SK-N-SH (cell line): ENCODE measurements around the gene RANGAP1. TPM values are rescaled to one million over a fixed set of nuclear protein-coding genes. Genes with fewer than 3 reads are reported as not detected.

ENCODE experiments used
- CTCF ChIA-PET: fragments of 300-600, 350-600 bp; formaldehyde crosslinking; extraction: SDS; loops from one replicate; lab custom pipeline; 2021; lab: Yijun Ruan, JAX
- POLR2A ChIA-PET: fragments of 350-600 bp; sonication (Branson Sonifier 250); formaldehyde crosslinking; extraction: SDS; loops from one replicate; lab custom pipeline; 2020; ENCODE audit warnings: antibody characterized with exemption, inconsistent platforms; lab: Yijun Ruan, JAX
- DNase-seq: peaks from one replicate; pipeline ENCODE4 v3.0.0; 2012
- H2AFZ ChIP-seq: fragments of 200-600 bp; sonication (generic); 2 replicates; pipeline ENCODE4 v1.8.1; 2016; ENCODE audit warnings: antibody characterized with exemption, mild to moderate bottlenecking, low read depth
- H3F3A ChIP-seq: fragments of 200-600 bp; sonication (generic); replicated peaks from 2 replicates; pipeline ENCODE3; 2016; ENCODE audit warnings: antibody characterized with exemption, mild to moderate bottlenecking; ENCODE audit not compliant: insufficient read depth
- H3K27ac ChIP-seq, 2 experiments: fragments of 200-500 bp in 1 of 2; fragments of 200-600 bp in 1 of 2; sonication (Bioruptor generic) in 1 of 2; sonication (generic), shearing (Covaris generic) in 1 of 2; 2 replicates each; pipeline versions ENCODE4 v1.5.1 to v1.6.1; 2014 to 2016; ENCODE audit warnings: low read depth in 2 of 2, inconsistent platforms in 1 of 2, low read length in 1 of 2, mild to moderate bottlenecking in 1 of 2, mixed read lengths in 1 of 2
- H3K27me3 ChIP-seq: fragments of 200-600 bp; sonication (generic), shearing (Covaris generic); 2 replicates; pipeline ENCODE4 v1.6.1; 2016; ENCODE audit warnings: mixed run types; ENCODE audit not compliant: insufficient read depth
- H3K36me3 ChIP-seq, 2 experiments: fragments of 200-500 bp in 1 of 2; fragments of 200-600 bp in 1 of 2; sonication (Bioruptor generic) in 1 of 2; sonication (generic) in 1 of 2; replicated peaks in 1 of 2; 2 replicates each; pipeline versions ENCODE3 to v1.5.1; 2014 to 2016; ENCODE audit warnings: low read length in 1 of 2, mild to moderate bottlenecking in 1 of 2; ENCODE audit not compliant: insufficient read depth in 2 of 2, control insufficient read depth in 1 of 2
- H3K4me1 ChIP-seq, 2 experiments: fragments of 200-500 bp in 1 of 2; fragments of 200-600 bp in 1 of 2; sonication (Bioruptor generic) in 1 of 2; sonication (generic), shearing (Covaris generic) in 1 of 2; 2 replicates each; pipeline versions ENCODE4 v1.5.1 to v1.6.1; 2014 to 2016; ENCODE audit warnings: low read depth in 1 of 2, low read length in 1 of 2, mixed run types in 1 of 2; ENCODE audit not compliant: insufficient read depth in 2 of 2, control insufficient read depth in 1 of 2
- H3K4me2 ChIP-seq: fragments of 200-600 bp; sonication (generic), shearing (Covaris generic); 2 replicates; pipeline ENCODE4 v1.6.1; 2017; ENCODE audit warnings: mixed run types
- H3K4me3 ChIP-seq, 2 experiments: fragments of 200-500 bp in 1 of 2; fragments of 200-600 bp in 1 of 2; sonication (Bioruptor generic) in 1 of 2; sonication (generic), shearing (Covaris generic) in 1 of 2; 2 replicates each; pipeline versions ENCODE4 v1.5.1 to v1.8.1; 2014 to 2016; ENCODE audit warnings: low read depth in 2 of 2, inconsistent platforms in 1 of 2, low read length in 1 of 2, mild to moderate bottlenecking in 1 of 2, mixed read lengths in 1 of 2, moderate library complexity in 1 of 2
- H3K79me2 ChIP-seq: fragments of 200-600 bp; sonication (generic); 2 replicates; pipeline ENCODE4 v1.8.1; 2017; ENCODE audit warnings: mild to moderate bottlenecking; ENCODE audit not compliant: insufficient read depth
- H3K9ac ChIP-seq: fragments of 200-600 bp; sonication (generic); 2 replicates; pipeline ENCODE4 v1.6.1; 2017; ENCODE audit warnings: mixed run types
- H3K9me2 ChIP-seq: fragments of 200-600 bp; sonication (generic); 2 replicates; pipeline ENCODE4 v1.6.1; 2017; ENCODE audit warnings: mixed run types
- H3K9me3 ChIP-seq: fragments of 200-600 bp; sonication (generic); 2 replicates; pipeline ENCODE4 v1.6.1; 2017; ENCODE audit warnings: mixed run types, mild to moderate bottlenecking, moderate library complexity
- H4K20me1 ChIP-seq: fragments of 200-600 bp; sonication (generic); 2 replicates; pipeline ENCODE4 v1.6.1; 2017; ENCODE audit warnings: mild to moderate bottlenecking, mixed run types; ENCODE audit not compliant: insufficient read depth
- EP300 ChIP-seq, 2 experiments: IDR thresholded peaks; 2 replicates each; pipeline versions ENCODE4 v1.4.0 to v1.6.1; 2012; ENCODE audit warnings: borderline replicate concordance in 1 of 2, low read depth in 1 of 2, low read length in 1 of 2
- NFIC ChIP-seq: IDR thresholded peaks from 2 replicates; pipeline ENCODE4 v1.4.0; 2012; ENCODE audit warnings: borderline replicate concordance
- RAD21 ChIP-seq: IDR thresholded peaks from 2 replicates; pipeline ENCODE4 v1.6.1; 2012; ENCODE audit warnings: mild to moderate bottlenecking, low read length
- RXRA ChIP-seq: IDR thresholded peaks from 2 replicates; pipeline ENCODE4 v1.4.0; 2012; ENCODE audit warnings: low read depth, mild to moderate bottlenecking, borderline replicate concordance
- SMC3 ChIP-seq: IDR thresholded peaks from 2 replicates; pipeline ENCODE4 v1.6.1; 2012; ENCODE audit warnings: low read depth, low read length, improper control_type of control experiment
- TEAD4 ChIP-seq: IDR thresholded peaks from 2 replicates; pipeline ENCODE4 v1.4.0; 2012; ENCODE audit warnings: mild to moderate bottlenecking, borderline replicate concordance; ENCODE audit not compliant: insufficient read depth
- WGBS: methylation state at CpG from one replicate; pipeline ENCODE4 v1.1.6; 2017; ENCODE audit warnings: low lambda C conversion rate; 5-methylcytosine and 5-hydroxymethylcytosine counted together
- polyA plus RNA-seq, 3 experiments: library from polyadenylated mRNA; depleted of rRNA; stranded (reverse); fragments of >200 nt; gene quantifications; 2 replicates each; pipeline ENCODE4 v1.2.3, GENCODE V29; 2012
- TF ChIP-seq, protein P1 (sequence below): IDR thresholded peaks from 2 replicates; pipeline ENCODE4 v1.6.1; 2012; ENCODE audit warnings: mild to moderate bottlenecking, low read depth, low read length, moderate library complexity

Gene RANGAP1
- polyA plus RNA-seq, 1 of the 3 experiments (the other 2 are of a cell fraction) = 67.1 TPM

DNA sequence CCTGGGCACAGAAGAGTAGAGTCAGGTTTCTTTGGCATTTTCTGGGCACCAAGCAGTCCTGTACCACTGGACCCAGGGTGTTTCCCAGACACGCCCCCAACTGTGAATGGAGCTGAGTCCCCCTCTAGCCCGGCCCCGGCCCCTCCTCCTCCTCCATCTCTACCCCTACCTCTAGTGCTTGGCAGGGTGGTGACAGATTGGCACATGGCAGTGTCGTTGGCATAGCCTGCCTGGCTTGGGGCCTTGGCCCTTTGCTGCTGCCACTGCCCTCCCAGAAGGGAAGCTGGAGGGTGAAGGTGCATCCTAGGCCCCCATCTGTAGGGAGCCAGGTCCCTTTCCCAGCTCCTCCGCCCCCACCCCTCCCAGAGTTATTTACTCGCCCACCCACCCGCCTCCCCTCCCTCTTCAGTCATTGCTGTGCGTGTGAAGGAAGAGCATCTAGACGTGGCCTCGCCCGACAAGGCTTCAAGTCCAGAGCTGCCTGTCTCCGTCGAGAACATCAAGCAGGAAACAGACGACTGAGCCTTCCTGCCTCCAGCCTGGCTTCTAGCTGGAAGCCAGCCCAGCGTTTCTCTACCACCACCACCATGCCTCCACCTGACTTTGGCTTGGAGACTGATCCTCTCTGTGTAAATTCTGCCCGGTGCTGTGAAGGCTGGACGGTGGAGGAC lies 56.1 kb downstream of the RANGAP1 start:
- H3K36me3 ChIP-seq = no peaks in the 10 kb centered on the region
- no peaks in the 10 kb centered on the region for H4K20me1 ChIP-seq
- no peak for TF ChIP-seq RXRA
- no peak for TF ChIP-seq EP300 (IDR thresholded peaks at IDR 0.05; ENCODE audit: borderline replicate concordance in 1 of 2, low read depth in 1 of 2, low read length in 1 of 2)
- ChIA-PET POLR2A (no interaction called here), CTCF (no interaction called here)
- H3K79me2 ChIP-seq = no peaks in the 10 kb centered on the region
- H3K27me3 ChIP-seq = no peaks in the 10 kb centered on the region
- H3K9me2 ChIP-seq = no peaks in the 10 kb centered on the region
- no peak overlapping the region for H3K4me3 ChIP-seq
- peaks cover 0 to 2% of the 10 kb centered on the region in 2 experiments; a peak in 1 of 4 replicates for H3K4me1 ChIP-seq
- 91% methylated on average over 4 of the region's 17 CpGs for WGBS
- H3F3A ChIP-seq = no peaks in the 10 kb centered on the region
- no peak for DNase-seq
- no peak overlapping the region for H3K9ac ChIP-seq
- H3K4me2 ChIP-seq = no peak overlapping the region
- no peaks in the 10 kb centered on the region for H3K9me3 ChIP-seq
- H3K27ac ChIP-seq = no peak overlapping the region
- no peak overlapping the region for H2AFZ ChIP-seq

DNA sequence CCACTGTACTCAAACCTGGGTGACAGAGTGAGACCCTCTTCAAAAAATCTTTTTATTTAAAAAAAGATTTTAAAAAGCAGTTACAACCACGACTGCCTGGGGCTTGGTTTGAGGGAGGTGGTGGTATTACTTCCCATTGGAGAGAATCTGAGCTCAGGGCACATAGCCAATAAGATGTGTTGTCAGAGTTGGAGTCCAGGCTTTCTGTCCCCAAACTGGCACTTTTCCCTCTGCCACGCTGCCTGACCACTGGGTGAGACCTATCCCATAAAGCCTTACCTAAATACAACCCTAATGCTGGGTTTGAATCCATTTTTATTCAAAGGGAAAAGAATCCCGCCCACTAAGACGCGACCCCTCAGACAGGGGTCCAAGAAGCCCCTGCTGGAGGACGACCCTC lies 56.8 kb downstream of the RANGAP1 start:
- Histone ChIP-seq H2AFZ (no peak overlapping the region), H3K4me3 (no peak overlapping the region), H3K27me3 (no peaks in the 10 kb centered on the region), H4K20me1 (no peaks in the 10 kb centered on the region), H3K4me2 (no peak overlapping the region), H3K4me1 (peaks cover 0 to 2% of the 10 kb centered on the region in 2 experiments; a peak in 1 of 4 replicates), H3K9me3 (no peaks in the 10 kb centered on the region), H3F3A (no peaks in the 10 kb centered on the region), H3K9me2 (no peaks in the 10 kb centered on the region), H3K36me3 (no peaks in the 10 kb centered on the region), H3K9ac (no peak overlapping the region), H3K27ac (no peak overlapping the region), H3K79me2 (no peaks in the 10 kb centered on the region)
- ChIA-PET POLR2A (no interaction called here), CTCF (no interaction called here)
- 100% methylated on average over 1 of the region's 6 CpGs for WGBS
- no peak for DNase-seq
- TF ChIP-seq RAD21 = no peak

DNA sequence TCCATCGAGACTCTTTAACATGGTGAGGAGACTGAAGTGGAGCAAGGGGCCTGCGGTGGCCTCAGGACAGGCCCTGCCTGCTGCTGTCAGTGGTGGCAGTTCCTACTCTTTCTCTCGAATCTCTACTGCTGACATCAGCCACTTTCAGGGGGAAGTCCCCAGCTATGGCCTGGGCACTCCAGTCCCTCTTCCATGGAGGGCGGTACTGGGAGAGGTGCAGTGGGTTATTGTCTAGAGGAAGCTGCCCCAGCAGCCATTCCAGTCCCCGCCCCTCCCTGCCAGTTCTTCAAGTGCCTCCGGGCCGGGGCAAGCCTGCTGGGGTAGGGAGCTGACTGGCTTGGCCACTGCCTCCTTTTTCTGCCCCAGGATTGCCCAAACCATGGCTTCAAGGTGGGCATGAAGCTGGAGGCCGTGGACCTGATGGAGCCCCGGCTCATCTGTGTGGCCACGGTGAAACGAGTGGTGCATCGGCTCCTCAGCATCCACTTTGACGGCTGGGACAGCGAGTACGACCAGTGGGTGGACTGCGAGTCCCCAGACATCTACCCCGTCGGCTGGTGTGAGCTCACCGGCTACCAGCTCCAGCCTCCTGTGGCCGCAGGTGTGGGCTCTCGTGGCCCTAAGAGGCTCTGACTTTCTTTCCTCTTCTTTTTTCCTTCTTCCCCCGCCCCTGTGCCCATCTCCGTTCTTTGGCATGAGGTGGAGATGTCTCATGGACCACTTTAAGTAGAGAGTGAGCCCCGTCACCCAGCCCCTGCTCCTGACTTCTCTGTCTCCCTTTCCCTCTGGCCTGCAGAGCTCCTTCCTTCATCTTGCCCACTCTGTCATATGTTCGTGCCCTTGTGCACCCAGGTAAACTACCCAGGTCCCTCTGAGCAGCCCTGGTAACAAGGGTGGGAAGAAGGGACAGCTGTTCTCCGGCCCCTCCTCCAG lies 59.0 kb downstream of the RANGAP1 start:
- H3K4me2 ChIP-seq = no peak overlapping the region
- H3K36me3 ChIP-seq = no peaks in the 10 kb centered on the region
- H3K4me3 ChIP-seq = no peak overlapping the region
- CTCF ChIA-PET = no interaction called here
- no peak overlapping the region for H3K9ac ChIP-seq
- no peaks in the 10 kb centered on the region for H3K27me3 ChIP-seq
- 94% methylated on average over 10 of the region's 26 CpGs for WGBS
- TF ChIP-seq NFIC (no peak), SMC3 (no peak), TEAD4 (no peak)
- TF ChIP-seq, protein P1, sequence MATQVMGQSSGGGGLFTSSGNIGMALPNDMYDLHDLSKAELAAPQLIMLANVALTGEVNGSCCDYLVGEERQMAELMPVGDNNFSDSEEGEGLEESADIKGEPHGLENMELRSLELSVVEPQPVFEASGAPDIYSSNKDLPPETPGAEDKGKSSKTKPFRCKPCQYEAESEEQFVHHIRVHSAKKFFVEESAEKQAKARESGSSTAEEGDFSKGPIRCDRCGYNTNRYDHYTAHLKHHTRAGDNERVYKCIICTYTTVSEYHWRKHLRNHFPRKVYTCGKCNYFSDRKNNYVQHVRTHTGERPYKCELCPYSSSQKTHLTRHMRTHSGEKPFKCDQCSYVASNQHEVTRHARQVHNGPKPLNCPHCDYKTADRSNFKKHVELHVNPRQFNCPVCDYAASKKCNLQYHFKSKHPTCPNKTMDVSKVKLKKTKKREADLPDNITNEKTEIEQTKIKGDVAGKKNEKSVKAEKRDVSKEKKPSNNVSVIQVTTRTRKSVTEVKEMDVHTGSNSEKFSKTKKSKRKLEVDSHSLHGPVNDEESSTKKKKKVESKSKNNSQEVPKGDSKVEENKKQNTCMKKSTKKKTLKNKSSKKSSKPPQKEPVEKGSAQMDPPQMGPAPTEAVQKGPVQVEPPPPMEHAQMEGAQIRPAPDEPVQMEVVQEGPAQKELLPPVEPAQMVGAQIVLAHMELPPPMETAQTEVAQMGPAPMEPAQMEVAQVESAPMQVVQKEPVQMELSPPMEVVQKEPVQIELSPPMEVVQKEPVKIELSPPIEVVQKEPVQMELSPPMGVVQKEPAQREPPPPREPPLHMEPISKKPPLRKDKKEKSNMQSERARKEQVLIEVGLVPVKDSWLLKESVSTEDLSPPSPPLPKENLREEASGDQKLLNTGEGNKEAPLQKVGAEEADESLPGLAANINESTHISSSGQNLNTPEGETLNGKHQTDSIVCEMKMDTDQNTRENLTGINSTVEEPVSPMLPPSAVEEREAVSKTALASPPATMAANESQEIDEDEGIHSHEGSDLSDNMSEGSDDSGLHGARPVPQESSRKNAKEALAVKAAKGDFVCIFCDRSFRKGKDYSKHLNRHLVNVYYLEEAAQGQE = no peak
- TF ChIP-seq, all 33 proteins: peak for 0
- Histone ChIP-seq H4K20me1 (no peaks in the 10 kb centered on the region), H3K9me3 (no peaks in the 10 kb centered on the region), H3K79me2 (no peaks in the 10 kb centered on the region), H3F3A (no peaks in the 10 kb centered on the region), H2AFZ (no peak overlapping the region), H3K27ac (no peak overlapping the region), H3K4me1 (no peaks in the 10 kb centered on the region), H3K9me2 (no peaks in the 10 kb centered on the region)
- POLR2A ChIA-PET = interaction anchor here (0.9 kb wide), 1 partner anchor 10 kb away, joined by 3 read pairs; no protein-coding TSS in a partner anchor
- DNase-seq = no peak
